A673 (cell line): ENCODE results near the gene LHFPL6. TPM values are rescaled to one million over a fixed set of nuclear protein-coding genes. Genes with fewer than 3 reads are reported as not detected.

Source experiments
- BruUV-seq: library from RNA; stranded (reverse); fragments of 400-500 nt; replicated peaks from 2 replicates; lab custom pipeline; 2021; lab: Mats Ljungman, UMichigan
- CTCF ChIA-PET: fragments of 300-600 bp; sonication (Branson Sonifier 250); formaldehyde crosslinking; loops from one replicate; lab custom pipeline; 2022; ENCODE audit warnings: antibody characterized with exemption; lab: Charles Lee
- POLR2A ChIA-PET: fragments of 300-600 bp; sonication (Branson Sonifier 250); formaldehyde crosslinking; loops from one replicate; lab custom pipeline; 2022; ENCODE audit warnings: antibody characterized with exemption; ENCODE audit not compliant: low non-redundant PET; lab: Charles Lee
- DNase-seq: peaks from one replicate; pipeline ENCODE4 v3.0.0-alpha.2; 2015; ENCODE audit warnings: low spot score
- H3K27ac ChIP-seq: fragments of 200-600 bp; sonication (generic); 2 replicates; pipeline ENCODE4 v1.5.1; 2016; ENCODE audit warnings: mixed run types, low read depth, mild to moderate bottlenecking, mixed read lengths, antibody characterized with exemption, low read length; ENCODE audit not compliant: poor library complexity, severe bottlenecking
- H3K27me3 ChIP-seq: fragments of 200-600 bp; sonication (generic); replicated peaks from 2 replicates; pipeline ENCODE4 v1.6.1; 2017; ENCODE audit warnings: mixed run types, low read depth, mild to moderate bottlenecking, mixed read lengths, antibody characterized with exemption, low read length; ENCODE audit not compliant: insufficient read depth, poor library complexity
- H3K36me3 ChIP-seq: fragments of 200-600 bp; sonication (generic); 2 replicates; pipeline ENCODE4 v1.6.1; 2016; ENCODE audit warnings: mixed run types, mild to moderate bottlenecking, mixed read lengths, antibody characterized with exemption, low read length; ENCODE audit not compliant: insufficient read depth, poor library complexity, severe bottlenecking
- H3K4me1 ChIP-seq: fragments of 200-600 bp; sonication (generic); 2 replicates; pipeline ENCODE4 v1.6.1; 2017; ENCODE audit warnings: mixed run types, mild to moderate bottlenecking, mixed read lengths, antibody characterized with exemption, low read length; ENCODE audit not compliant: insufficient read depth, poor library complexity, severe bottlenecking
- H3K4me3 ChIP-seq: fragments of 200-600 bp; sonication (generic); 2 replicates; pipeline ENCODE4 v1.5.1; 2016; ENCODE audit warnings: low read depth, mixed run types, mild to moderate bottlenecking, mixed read lengths, low read length; ENCODE audit not compliant: poor library complexity, severe bottlenecking
- H3K9me3 ChIP-seq: fragments of 200-600 bp; sonication (generic); 2 replicates; pipeline ENCODE4 v1.6.1; 2016; ENCODE audit warnings: mixed run types, low read depth, mild to moderate bottlenecking, mixed read lengths, antibody characterized with exemption, low read length; ENCODE audit not compliant: poor library complexity, severe bottlenecking
- CTCF ChIP-seq: fragments of 300-800, 200-600 bp; sonication (generic); conservative IDR thresholded peaks from 2 replicates; pipeline ENCODE4 v1.5.1; 2017; ENCODE audit warnings: low read depth, mild to moderate bottlenecking, antibody characterized with exemption, low read length, moderate library complexity, mixed read lengths
- EZH2 ChIP-seq: fragments of 200-600 bp; sonication (generic); IDR thresholded peaks from 2 replicates; pipeline ENCODE4 v1.6.1; 2017; ENCODE audit warnings: borderline replicate concordance, low read depth, mild to moderate bottlenecking, mixed read lengths, antibody characterized with exemption, low read length; ENCODE audit not compliant: poor library complexity, severe bottlenecking
- intact Hi-C: fragments of 100-400 bp; cut with micrococcal nuclease; formaldehyde crosslinking; loops from one replicate; pipeline ENCODE4 v1.10.0; 2022; ENCODE audit not compliant: unreplicated experiment
- total RNA-seq: library from RNA; stranded (reverse); gene quantifications from 2 replicates; pipeline ENCODE4 v1.2.3, GENCODE V29; 2021

The LHFPL6 gene
- total RNA-seq, 1 experiment from 2014 or later, result 63.9 TPM

GRCh38 chr13:39528661-39528980 is 74.4 kb downstream of the LHFPL6 start:
- no TSS peak for BruUV-seq
- DNase-seq, result no peak
- ChIA-PET POLR2A (no interaction called here), CTCF (interaction anchor here (1.2 kb wide), 1 partner anchor 83 kb away, joined by 4 read pairs; no protein-coding TSS in a partner anchor)
- Histone ChIP-seq H3K4me1 (peaks cover 21% of the 10 kb centered on the region), H3K27ac (no peak overlapping the region), H3K27me3 (no peaks in the 10 kb centered on the region), H3K4me3 (no peak overlapping the region), H3K36me3 (no peaks in the 10 kb centered on the region), H3K9me3 (no peaks in the 10 kb centered on the region)
- no peak for TF ChIP-seq CTCF
- no peak for TF ChIP-seq EZH2
- intact Hi-C loops, result no loop called here

GRCh38 chr13:39527961-39528660 is 74.9 kb downstream of the LHFPL6 start:
- H3K4me3 ChIP-seq, result no peak overlapping the region
- POLR2A ChIA-PET, result interaction anchor here (0.5 kb wide), 1 partner anchor 10 kb away, joined by 3 read pairs; no protein-coding TSS in a partner anchor
- H3K4me1 ChIP-seq, result peaks cover 21% of the 10 kb centered on the region

GRCh38 chr13:39527301-39527700 is 75.7 kb downstream of the LHFPL6 start:
- ChIA-PET CTCF (no interaction called here), POLR2A (no interaction called here)
- Histone ChIP-seq H3K27ac (no peak overlapping the region), H3K4me1 (peaks cover 20% of the 10 kb centered on the region), H3K27me3 (no peaks in the 10 kb centered on the region), H3K9me3 (no peaks in the 10 kb centered on the region), H3K36me3 (no peaks in the 10 kb centered on the region), H3K4me3 (no peak overlapping the region)
- no TSS peak for BruUV-seq
- DNase-seq, result no peak
- TF ChIP-seq EZH2 (no peak), CTCF (no peak)
- intact Hi-C loops, result no loop called here

More at GRCh38 chr13:39527961-39528660, 74.9 kb downstream of the LHFPL6 start:
- Histone ChIP-seq H3K9me3 (no peaks in the 10 kb centered on the region), H3K36me3 (no peaks in the 10 kb centered on the region), H3K27ac (no peak overlapping the region), H3K27me3 (no peaks in the 10 kb centered on the region)
- no peak for TF ChIP-seq EZH2
- no peak for TF ChIP-seq CTCF
- BruUV-seq, result no TSS peak
- intact Hi-C loops, result no loop called here
- DNase-seq, result peak; percentile 60
- CTCF ChIA-PET, result interaction anchor here (1.2 kb wide), 1 partner anchor 84 kb away, joined by 4 read pairs; no protein-coding TSS in a partner anchor
